Spleen (tissue), 11 donors: Measurements from ENCODE around the gene TTC7B. TPM values are rescaled to one million over a fixed set of nuclear protein-coding genes. Genes with fewer than 3 reads are reported as not detected.

Experiments used
- DNase-seq: peaks from one replicate; pipeline ENCODE4 v3.0.0-alpha.2; 2020
- H3K27ac ChIP-seq, 8 donors: fragments of 200-600 bp; sonication (generic) in 7 of 8; 1 replicate in 4 of 8; 2 replicates in 4 of 8; pipeline versions ENCODE4 v1.5.0 to v1.8.0; 2016 to 2021; ENCODE audit warnings: inconsistent platforms in 4 of 8, mild to moderate bottlenecking in 4 of 8, moderate library complexity in 1 of 8
- H3K27me3 ChIP-seq, 7 donors: fragments of 200-600 bp; sonication (generic) in 6 of 7; replicated peaks in 1 of 7; 1 replicate in 4 of 7; 2 replicates in 3 of 7; pipeline versions ENCODE4 v1.5.0 to v1.8.0; 2016 to 2021; ENCODE audit warnings: inconsistent platforms in 3 of 7, mild to moderate bottlenecking in 1 of 7
- H3K36me3 ChIP-seq, 6 donors: fragments of 200-600 bp; sonication (generic) in 5 of 6; 1 replicate in 4 of 6; 2 replicates in 2 of 6; pipeline versions ENCODE4 v1.5.0 to v1.8.0; 2016 to 2021; ENCODE audit warnings: inconsistent platforms in 2 of 6
- H3K4me1 ChIP-seq, 6 donors: fragments of 200-600 bp; sonication (generic) in 5 of 6; 1 replicate in 3 of 6; 2 replicates in 3 of 6; pipeline versions ENCODE4 v1.5.0 to v1.8.0; 2016 to 2021; ENCODE audit warnings: inconsistent platforms in 3 of 6
- H3K4me3 ChIP-seq, 8 donors: fragments of 200-600 bp; sonication (generic) in 7 of 8; 1 replicate in 4 of 8; 2 replicates in 4 of 8; pipeline versions ENCODE4 v1.5.0 to v1.8.0; 2016 to 2021; ENCODE audit warnings: inconsistent platforms in 4 of 8, mild to moderate bottlenecking in 4 of 8, moderate library complexity in 2 of 8
- H3K9me3 ChIP-seq, 8 donors: fragments of 200-600 bp; sonication (generic) in 7 of 8; 1 replicate in 4 of 8; 2 replicates in 4 of 8; pipeline versions ENCODE4 v1.5.0 to v1.8.0; 2016 to 2021; ENCODE audit warnings: inconsistent platforms in 4 of 8
- CTCF ChIP-seq, 11 experiments: fragments of 200-600 bp in 7 of 11; fragments of 450-650 bp in 4 of 11; sonication (generic) in 4 of 11; IDR thresholded peaks in 8 of 11; conservative IDR thresholded peaks in 3 of 11; 1 replicate in 7 of 11; 2 replicates in 4 of 11; pipeline versions ENCODE4 v1.4.0 to v1.8.0; 2016 to 2021; ENCODE audit warnings: antibody characterized with exemption in 11 of 11, inconsistent platforms in 4 of 11, mild to moderate bottlenecking in 1 of 11
- POLR2A ChIP-seq, 3 donors: fragments of 450-650 bp; IDR thresholded peaks; one replicate each; pipeline ENCODE4 v1.5.1; 2017; ENCODE audit warnings: antibody characterized with exemption in 3 of 3, mild to moderate bottlenecking in 1 of 3
- POLR2AphosphoS5 ChIP-seq, 3 donors: sonication (generic); formaldehyde crosslinking; IDR thresholded peaks; one replicate each; pipeline ENCODE4 v1.5.1; 2017; ENCODE audit warnings: antibody characterized with exemption in 3 of 3
- WGBS, 5 donors: extraction: QIAGEN DNeasy Blood & Tissue Kit in 3 of 5; methylation state at CpG; one replicate each; pipeline versions ENCODE4 v1.1.5 to v1.1.7; 2013 to 2018; 5-methylcytosine and 5-hydroxymethylcytosine counted together
- intact Hi-C: fragments of 100-400 bp; cut with DNase I; formaldehyde crosslinking; loops from one replicate; pipeline ENCODE4 v1.15.0; 2023; ENCODE audit warnings: low total_unique reads
- polyA plus RNA-seq, 3 donors: library from polyadenylated mRNA; stranded (reverse); fragments of 200-250 nt; gene quantifications; one replicate each; pipeline ENCODE4 v1.2.1, GENCODE V29; 2013
- total RNA-seq, 7 donors: library from RNA; depleted of rRNA in 3 of 7; stranded (reverse); fragments of >200 nt in 3 of 7; fragmentation: NEBNext Ultra II Directional in 4 of 7; extraction: Animal tissue kit (Norgen Biotek cat#: 25700) in 4 of 7; gene quantifications; one replicate each; pipeline versions ENCODE4 v1.1.0 to v1.2.1, GENCODE V29; 2016 to 2021
- donor health status: healthy with polysubstance abuse.
- donor health status: DM: no; HTN: no; CAD: no; lungs with moderate emphysema.
- donor health status: DM: no; HTN: no; CAD: no.
- donor health status: Bipolar disorder and iron deficiency.
- donor health status: healthy.
- donor health status: DM: no; HTN: no; CAD: no.
- donor health status: DM: yes; HTN: yes; CAD: no.

The TTC7B gene
- total and polyA plus RNA-seq, 10 donors, result 6.6 to 98.4 (median 62.6) TPM

- peaks cover 0 to 33% (median 0%) of the 10 kb centered on the region in 6 donors for H3K36me3 ChIP-seq
- H3K27me3 ChIP-seq, result no peaks in the 10 kb centered on the region
- no peak overlapping the region for H3K4me3 ChIP-seq
- peak; percentile 35 for DNase-seq
- H3K9me3 ChIP-seq, result no peaks in the 10 kb centered on the region
- no peak overlapping the region for H3K27ac ChIP-seq
- TF ChIP-seq POLR2A (IDR thresholded peaks at IDR 0.05) (no peak), POLR2AphosphoS5 (IDR thresholded peaks at IDR 0.05) (no peak), CTCF (IDR thresholded peaks at IDR 0.05 in 8 of 11, conservative IDR thresholded peaks at IDR 0.05 in 3 of 11) (no peak)
- peaks cover 0 to 23% (median 19%) of the 10 kb centered on the region in 6 donors for H3K4me1 ChIP-seq
- intact Hi-C loops, result no loop called here
- WGBS, 5 donors, result 90 to 96% (median 93%) methylated on average over 11 to 12 of the region's 12 CpGs
These were observed 276.2 kb downstream of the TTC7B start for GRCh38 chr14:90539996-90540395.

GRCh38 chr14:90539496-90539775, 276.8 kb downstream of the TTC7B start:
- H3K4me1 ChIP-seq, result peaks cover 0 to 29% (median 24%) of the 10 kb centered on the region in 6 donors
- TF ChIP-seq CTCF (IDR thresholded peaks at IDR 0.05 in 8 of 11, conservative IDR thresholded peaks at IDR 0.05 in 3 of 11) (no peak), POLR2A (IDR thresholded peaks at IDR 0.05) (no peak), POLR2AphosphoS5 (IDR thresholded peaks at IDR 0.05) (no peak)
- WGBS, 5 donors, result 85 to 97% (median 91%) methylated on average over 3 of the region's 3 CpGs
- no peaks in the 10 kb centered on the region for H3K27me3 ChIP-seq
- H3K9me3 ChIP-seq, result no peaks in the 10 kb centered on the region
- H3K27ac ChIP-seq, result no peak overlapping the region
- H3K4me3 ChIP-seq, result no peak overlapping the region
- intact Hi-C loops, result no loop called here
- DNase-seq, result no peak
- H3K36me3 ChIP-seq, result peaks cover 0 to 33% (median 0%) of the 10 kb centered on the region in 6 donors

- intact Hi-C loops, result no loop called here
- H3K4me3 ChIP-seq, result no peak overlapping the region
- peaks cover 0 to 33% (median 0%) of the 10 kb centered on the region in 6 donors for H3K36me3 ChIP-seq
- WGBS, 5 donors, result 88 to 96% (median 93%) methylated on average over 13 of the region's 13 CpGs
- no peak overlapping the region for H3K27ac ChIP-seq
- no peaks in the 10 kb centered on the region for H3K27me3 ChIP-seq
- peaks cover under 1 to 34% (median 29%) of the 10 kb centered on the region in 6 donors for H3K4me1 ChIP-seq
- no peak for DNase-seq
- H3K9me3 ChIP-seq, result no peaks in the 10 kb centered on the region
- no peak for TF ChIP-seq POLR2AphosphoS5 (IDR thresholded peaks at IDR 0.05)
- TF ChIP-seq POLR2A (IDR thresholded peaks at IDR 0.05), result no peak
- TF ChIP-seq CTCF (IDR thresholded peaks at IDR 0.05 in 8 of 11, conservative IDR thresholded peaks at IDR 0.05 in 3 of 11), result no peak
These were observed 277.3 kb downstream of the TTC7B start for GRCh38 chr14:90538716-90539495.

- DNase-seq, result no peak
- TF ChIP-seq POLR2AphosphoS5 (IDR thresholded peaks at IDR 0.05), result no peak
- no peak for TF ChIP-seq POLR2A (IDR thresholded peaks at IDR 0.05)
- TF ChIP-seq CTCF (IDR thresholded peaks at IDR 0.05 in 8 of 11, conservative IDR thresholded peaks at IDR 0.05 in 3 of 11), result no peak
- 77 to 95% (median 85%) methylated on average over 10 of the region's 10 CpGs for whole genome bisulfite sequencing, 5 donors
- Histone ChIP-seq H3K27ac (no peak overlapping the region), H3K4me3 (no peak overlapping the region), H3K4me1 (peaks cover 7 to 42% (median 34%) of the 10 kb centered on the region in 6 donors), H3K36me3 (peaks cover 0 to 33% (median 0%) of the 10 kb centered on the region in 6 donors), H3K9me3 (no peaks in the 10 kb centered on the region), H3K27me3 (no peaks in the 10 kb centered on the region)
- intact Hi-C loops, result no loop called here
These were observed 278.1 kb downstream of the TTC7B start for GRCh38 chr14:90538095-90538494.
